Chondrocyte (in vitro differentiated cells): Measurements from ENCODE around the gene MCU. TPM values are rescaled to one million over a fixed set of nuclear protein-coding genes. Genes with fewer than 3 reads are reported as not detected.

ENCODE experiments used
- DNase-seq: peaks from one replicate; pipeline ENCODE4 v3.0.0; 2021; ENCODE audit warnings: mixed read lengths, low spot score
- H3K27ac Mint-ChIP-seq: one replicate; pipeline ENCODE4 v1.8.0; 2021; ENCODE audit warnings: mild to moderate bottlenecking, moderate library complexity, mixed read lengths; ENCODE audit not compliant: unreplicated experiment
- H3K27me3 Mint-ChIP-seq: 2 replicates; pipeline ENCODE4 v1.8.0; 2021; ENCODE audit warnings: low read depth, mixed read lengths
- H3K36me3 Mint-ChIP-seq: 2 replicates; pipeline ENCODE4 v1.8.0; 2021; ENCODE audit warnings: low read depth, mixed read lengths
- H3K4me1 Mint-ChIP-seq: 2 replicates; pipeline ENCODE4 v1.8.0; 2021; ENCODE audit warnings: low read depth, mild to moderate bottlenecking, mixed read lengths
- H3K4me3 Mint-ChIP-seq: one replicate; pipeline ENCODE4 v1.8.0; 2021; ENCODE audit warnings: mild to moderate bottlenecking, moderate library complexity, mixed read lengths; ENCODE audit not compliant: unreplicated experiment
- H3K9me3 Mint-ChIP-seq: 2 replicates; pipeline ENCODE4 v1.8.0; 2021; ENCODE audit warnings: low read depth, mixed read lengths
- total RNA-seq: library from RNA; stranded (reverse); gene quantifications from 3 replicates; pipeline ENCODE4 v1.2.1, GENCODE V29; 2021
- TF ChIP-seq, protein P1 (sequence below): fragments of 200-600 bp; sonication (generic); IDR thresholded peaks from 2 replicates; pipeline ENCODE4 v1.5.0; 2021; ENCODE audit warnings: antibody characterized with exemption, mild to moderate bottlenecking, moderate library complexity

MCU gene
- total RNA-seq, 1 donor from 2014 or later, result 51.8 TPM

DNA sequence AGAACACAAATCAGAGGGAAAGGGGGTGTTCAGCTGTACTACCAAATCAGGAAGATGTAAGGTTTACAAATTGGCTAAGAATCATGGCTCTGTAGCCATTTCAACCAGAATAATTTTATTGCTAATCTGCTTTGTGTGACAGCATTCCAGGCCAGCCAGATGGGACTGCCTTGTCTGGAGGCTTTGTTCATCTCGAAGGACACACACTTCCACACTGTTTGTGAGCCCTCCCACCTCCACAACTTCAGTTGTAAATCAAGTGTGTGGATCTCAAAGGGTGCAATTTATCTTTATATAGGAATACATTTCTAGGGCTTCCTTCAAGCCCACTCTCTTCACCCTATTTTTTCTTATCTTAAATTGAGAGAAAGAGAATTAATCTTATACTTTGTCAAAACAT lies 194.7 kb downstream of the MCU start:
- Mint-ChIP-seq H3K9me3 (no peaks in the 10 kb centered on the region), H3K36me3 (peaks cover 42% of the 10 kb centered on the region), H3K27me3 (no peaks in the 10 kb centered on the region), H3K4me3 (no peak overlapping the region), H3K27ac (no peak overlapping the region), H3K4me1 (peaks cover 6% of the 10 kb centered on the region)
- TF ChIP-seq, protein P1, sequence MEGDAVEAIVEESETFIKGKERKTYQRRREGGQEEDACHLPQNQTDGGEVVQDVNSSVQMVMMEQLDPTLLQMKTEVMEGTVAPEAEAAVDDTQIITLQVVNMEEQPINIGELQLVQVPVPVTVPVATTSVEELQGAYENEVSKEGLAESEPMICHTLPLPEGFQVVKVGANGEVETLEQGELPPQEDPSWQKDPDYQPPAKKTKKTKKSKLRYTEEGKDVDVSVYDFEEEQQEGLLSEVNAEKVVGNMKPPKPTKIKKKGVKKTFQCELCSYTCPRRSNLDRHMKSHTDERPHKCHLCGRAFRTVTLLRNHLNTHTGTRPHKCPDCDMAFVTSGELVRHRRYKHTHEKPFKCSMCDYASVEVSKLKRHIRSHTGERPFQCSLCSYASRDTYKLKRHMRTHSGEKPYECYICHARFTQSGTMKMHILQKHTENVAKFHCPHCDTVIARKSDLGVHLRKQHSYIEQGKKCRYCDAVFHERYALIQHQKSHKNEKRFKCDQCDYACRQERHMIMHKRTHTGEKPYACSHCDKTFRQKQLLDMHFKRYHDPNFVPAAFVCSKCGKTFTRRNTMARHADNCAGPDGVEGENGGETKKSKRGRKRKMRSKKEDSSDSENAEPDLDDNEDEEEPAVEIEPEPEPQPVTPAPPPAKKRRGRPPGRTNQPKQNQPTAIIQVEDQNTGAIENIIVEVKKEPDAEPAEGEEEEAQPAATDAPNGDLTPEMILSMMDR, result no peak
- DNase-seq, result no peak

DNA sequence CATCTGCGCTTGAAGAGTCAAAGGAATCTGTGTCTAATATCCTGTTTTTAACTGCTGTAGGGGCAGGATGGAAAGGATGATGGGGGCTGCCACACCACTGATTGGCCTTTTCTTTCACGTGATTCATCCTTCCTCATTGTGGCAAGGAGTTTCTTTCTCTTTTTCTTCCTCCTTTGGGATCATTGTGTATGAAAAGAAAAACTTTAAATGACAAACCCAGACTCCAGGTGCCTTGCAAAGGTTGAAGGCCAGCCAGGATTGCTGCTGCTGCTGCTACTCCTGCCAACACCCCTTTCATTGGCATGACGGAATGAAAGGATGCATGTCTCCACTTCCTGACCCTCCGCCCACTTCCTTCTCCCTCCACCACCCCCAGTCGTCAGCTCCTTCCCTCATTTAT lies 195.1 kb downstream of the MCU start:
- TF ChIP-seq, protein P1, result no peak
- H3K27ac Mint-ChIP-seq, result no peak overlapping the region
- H3K27me3 Mint-ChIP-seq, result no peaks in the 10 kb centered on the region
- no peaks in the 10 kb centered on the region for H3K9me3 Mint-ChIP-seq
- DNase-seq, result no peak
- H3K4me1 Mint-ChIP-seq, result peaks cover 6% of the 10 kb centered on the region
- H3K36me3 Mint-ChIP-seq, result peaks cover 42% of the 10 kb centered on the region
- H3K4me3 Mint-ChIP-seq, result no peak overlapping the region

DNA sequence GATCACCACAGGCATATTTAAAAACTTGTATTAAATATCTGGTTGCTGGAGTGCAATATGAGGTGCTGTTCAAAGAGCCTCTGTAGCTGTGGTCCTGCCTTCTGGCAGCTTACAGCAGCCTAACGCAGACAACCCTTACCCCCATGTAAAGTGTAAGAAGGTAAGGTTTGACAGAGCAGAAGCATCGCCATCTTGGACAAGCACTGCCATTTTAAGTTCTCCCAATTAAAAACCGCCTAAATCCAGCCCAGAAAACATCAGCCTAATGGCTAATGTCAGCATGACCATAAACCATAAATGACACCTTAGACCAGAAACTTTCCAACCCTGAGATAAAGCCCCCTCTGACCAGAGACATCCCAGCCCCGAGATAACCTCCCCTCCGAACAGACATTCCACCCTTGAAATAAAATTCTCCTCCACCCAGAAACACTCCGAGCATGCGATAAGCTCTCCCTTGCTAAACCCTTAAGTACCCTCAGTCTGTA lies 196.3 kb downstream of the MCU start:
- Mint-ChIP-seq H3K27me3 (no peaks in the 10 kb centered on the region), H3K9me3 (no peaks in the 10 kb centered on the region), H3K4me1 (peaks cover 6% of the 10 kb centered on the region), H3K4me3 (no peak overlapping the region), H3K27ac (no peak overlapping the region), H3K36me3 (peaks cover 39% of the 10 kb centered on the region)
- TF ChIP-seq, protein P1, result no peak
- DNase-seq, result no peak

DNA sequence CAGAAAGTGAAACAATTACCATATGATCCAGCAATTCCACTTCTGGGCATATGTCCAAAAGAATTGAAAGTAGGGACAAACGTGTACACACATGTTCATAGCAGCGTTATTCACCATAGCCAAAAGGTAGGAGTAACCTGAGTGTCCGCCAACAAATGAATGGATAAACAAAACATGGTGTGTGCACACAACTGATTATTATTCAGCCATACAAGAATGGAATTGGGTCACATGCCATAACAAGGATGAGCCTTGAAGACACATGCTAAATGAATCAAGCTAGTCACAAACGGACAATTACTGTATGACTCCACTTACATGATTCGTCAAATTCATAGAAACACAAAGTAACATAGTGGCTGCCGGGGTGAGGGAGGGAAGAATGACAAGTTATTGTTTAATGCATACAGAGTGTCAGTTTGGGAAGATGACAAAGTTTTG lies 197.5 kb downstream of the MCU start:
- H3K4me1 Mint-ChIP-seq, result peaks cover 6% of the 10 kb centered on the region
- H3K9me3 Mint-ChIP-seq, result no peaks in the 10 kb centered on the region
- no peak for DNase-seq
- H3K27ac Mint-ChIP-seq, result no peak overlapping the region
- H3K4me3 Mint-ChIP-seq, result no peak overlapping the region
- H3K36me3 Mint-ChIP-seq, result peaks cover 37% of the 10 kb centered on the region
- H3K27me3 Mint-ChIP-seq, result no peaks in the 10 kb centered on the region
- TF ChIP-seq, protein P1, result no peak

DNA sequence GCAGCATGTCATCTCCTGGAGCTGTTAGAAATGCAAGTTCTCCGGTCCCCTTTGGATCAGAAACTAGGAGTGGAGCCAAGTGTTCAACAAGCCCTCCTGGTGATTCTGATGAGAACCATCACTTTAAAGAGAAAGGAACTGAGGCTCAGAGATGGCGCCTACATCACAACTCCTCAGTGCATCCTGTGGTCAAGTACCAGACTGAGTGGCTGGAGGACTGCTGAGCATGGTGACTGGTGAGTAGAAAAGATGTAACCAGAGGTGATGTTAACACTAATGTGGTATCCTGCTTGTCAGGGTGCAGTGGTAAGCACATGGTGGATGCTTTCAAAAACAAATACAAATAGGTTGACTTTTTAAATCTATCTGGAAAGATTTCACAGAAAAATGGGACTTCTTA lies 198.1 kb downstream of the MCU start:
- TF ChIP-seq, protein P1, result no peak
- no peak overlapping the region for H3K27ac Mint-ChIP-seq
- peaks cover 6% of the 10 kb centered on the region for H3K4me1 Mint-ChIP-seq
- H3K9me3 Mint-ChIP-seq, result no peaks in the 10 kb centered on the region
- H3K4me3 Mint-ChIP-seq, result no peak overlapping the region
- H3K36me3 Mint-ChIP-seq, result peaks cover 33% of the 10 kb centered on the region
- no peak for DNase-seq
- no peaks in the 10 kb centered on the region for H3K27me3 Mint-ChIP-seq
